GM12864 (cell line): Measurements from ENCODE around the gene FXYD6.
"Not testable (repeated sequence)": the region's sequence is repeated elsewhere in the genome, so short reads cannot be mapped to it uniquely, and the experiment has no call there.

ENCODE experiments used
- DNase-seq: peaks from one replicate; pipeline ENCODE4 v3.0.0-alpha.2; 2011; ENCODE audit warnings: low read depth
- H3K4me3 ChIP-seq: 2 replicates; pipeline ENCODE4 v1.5.1; 2011; ENCODE audit warnings: mild to moderate bottlenecking, low read depth, low read length, control low read depth
- CTCF ChIP-seq: IDR thresholded peaks from 2 replicates; pipeline ENCODE4 v1.5.1; 2011; ENCODE audit warnings: low read depth, mild to moderate bottlenecking, moderate library complexity, low read length, control low read depth, inconsistent platforms; ENCODE audit errors: missing control alignments

Gene FXYD6

GRCh38 chr11:117876341-117877119, at the start of gene FXYD6:
Gene FXYD6 (minus strand): TSS chr11:117876658. CDS start chr11:117842776, 33,882 bp downstream.
- TF ChIP-seq CTCF, result no peak
- DNase-seq, result no peak
- no peak within 1 kb of the TSS for H3K4me3 ChIP-seq

GRCh38 chr11:117926166-117926565, 49.7 kb upstream of the FXYD6 start:
- not testable (repeated sequence) for H3K4me3 ChIP-seq, DNase-seq

GRCh38 chr11:117925198-117925925, 48.9 kb upstream of the FXYD6 start:
- H3K4me3 ChIP-seq, result no peak overlapping the region
- DNase-seq, result no peak
- no peak for TF ChIP-seq CTCF

GRCh38 chr11:117924631-117925170, 48.2 kb upstream of the FXYD6 start:
- DNase-seq, result no peak
- no peak overlapping the region for H3K4me3 ChIP-seq
- TF ChIP-seq CTCF, result no peak

GRCh38 chr11:117923773-117924172, 47.3 kb upstream of the FXYD6 start:
- DNase-seq, result no peak
- TF ChIP-seq CTCF, result no peak
- H3K4me3 ChIP-seq, result no peak overlapping the region

GRCh38 chr11:117923275-117923674, 46.8 kb upstream of the FXYD6 start:
- no peak for TF ChIP-seq CTCF
- no peak overlapping the region for H3K4me3 ChIP-seq
- DNase-seq, result no peak

GRCh38 chr11:117921893-117922292, 45.4 kb upstream of the FXYD6 start:
- DNase-seq, result no peak
- no peak for TF ChIP-seq CTCF
- no peak overlapping the region for H3K4me3 ChIP-seq
